WTC11 (cell line): Measurements from ENCODE around the gene MED27. TPM values are rescaled to one million over a fixed set of nuclear protein-coding genes. Genes with fewer than 3 reads are reported as not detected.

Source experiments
- ATAC-seq: fragments of 200-7000 bp; cut with Tn5 transposase; 2 replicates; pipeline ENCODE4 v1.10.0; 2021; ENCODE audit warnings: mild to moderate bottlenecking, moderate library complexity
- CTCF ChIA-PET: fragments of 300-600 bp; sonication (Branson Sonifier 250); formaldehyde crosslinking; loops from one replicate; lab custom pipeline; 2021; ENCODE audit warnings: antibody characterized with exemption; lab: Charles Lee
- POLR2A ChIA-PET: fragments of 350-600 bp; sonication (Branson Sonifier 250); formaldehyde crosslinking; loops from one replicate; lab custom pipeline; 2021; ENCODE audit warnings: antibody characterized with exemption; lab: Charles Lee
- DNase-seq: peaks from one replicate; pipeline ENCODE4 v3.0.0; 2021; ENCODE audit warnings: low spot score
- H3K27ac Mint-ChIP-seq: 2 replicates; pipeline ENCODE4 v1.8.0; 2021; ENCODE audit warnings: mixed read lengths
- H3K27me3 Mint-ChIP-seq: 2 replicates; pipeline ENCODE4 v1.8.0; 2021; ENCODE audit warnings: low read depth, mild to moderate bottlenecking, moderate library complexity, mixed read lengths
- H3K36me3 Mint-ChIP-seq: 2 replicates; pipeline ENCODE4 v1.8.0; 2021; ENCODE audit warnings: mixed read lengths
- H3K4me1 Mint-ChIP-seq: 2 replicates; pipeline ENCODE4 v1.8.0; 2022; ENCODE audit warnings: mixed read lengths
- H3K4me3 Mint-ChIP-seq: 2 replicates; pipeline ENCODE4 v1.8.0; 2021; ENCODE audit warnings: mild to moderate bottlenecking, moderate library complexity, mixed read lengths
- H3K9me3 Mint-ChIP-seq: 2 replicates; pipeline ENCODE4 v1.8.0; 2021; ENCODE audit warnings: mixed read lengths
- AFF4 ChIP-seq: sonication (generic); formaldehyde crosslinking; IDR thresholded peaks from 2 replicates; pipeline ENCODE4 v1.8.1; 2023; ENCODE audit warnings: mild to moderate bottlenecking, missing genetic modification reagents, borderline replicate concordance
- ATF6 ChIP-seq: sonication (generic); formaldehyde crosslinking; IDR thresholded peaks from 2 replicates; pipeline ENCODE4 v1.8.1; 2023; ENCODE audit warnings: mild to moderate bottlenecking, missing genetic modification reagents
- CBFB ChIP-seq: sonication (generic); formaldehyde crosslinking; IDR thresholded peaks from 2 replicates; pipeline ENCODE4 v1.8.1; 2022; ENCODE audit warnings: mild to moderate bottlenecking, low read depth, missing genetic modification reagents
- CREB1 ChIP-seq: sonication (generic); formaldehyde crosslinking; IDR thresholded peaks from 2 replicates; pipeline ENCODE4 v1.8.0; 2023; ENCODE audit warnings: mild to moderate bottlenecking, missing genetic modification reagents
- CREM ChIP-seq: sonication (generic); formaldehyde crosslinking; IDR thresholded peaks from 2 replicates; pipeline ENCODE4 v1.8.1; 2022; ENCODE audit warnings: mild to moderate bottlenecking, missing genetic modification reagents, moderate library complexity
- E2F1 ChIP-seq: sonication (generic); formaldehyde crosslinking; IDR thresholded peaks from 2 replicates; pipeline ENCODE4 v1.8.0; 2022; ENCODE audit warnings: mild to moderate bottlenecking, missing genetic modification reagents
- ELF4 ChIP-seq: sonication (generic); formaldehyde crosslinking; IDR thresholded peaks from 2 replicates; pipeline ENCODE4 v1.8.1; 2022; ENCODE audit warnings: low read depth, mild to moderate bottlenecking, moderate library complexity, missing genetic modification reagents
- ERG ChIP-seq: fragments of 250-450 bp; sonication (Bioruptor Pico); IDR thresholded peaks from 2 replicates; pipeline ENCODE4 v1.8.0; 2021; ENCODE audit warnings: mild to moderate bottlenecking
- FOXP1 ChIP-seq: sonication (generic); formaldehyde crosslinking; IDR thresholded peaks from 2 replicates; pipeline ENCODE4 v1.8.0; 2022; ENCODE audit warnings: missing genetic modification reagents, mild to moderate bottlenecking, moderate library complexity, borderline replicate concordance
- GRHL2 ChIP-seq: fragments of 250-450 bp; sonication (Bioruptor Pico); IDR thresholded peaks from 2 replicates; pipeline ENCODE4 v1.8.0; 2022; ENCODE audit warnings: mild to moderate bottlenecking, moderate library complexity; ENCODE audit not compliant: insufficient replicate concordance, severe bottlenecking
- GTF2I ChIP-seq: fragments of 250-450 bp; sonication (Bioruptor Pico); conservative IDR thresholded peaks from 2 replicates; pipeline ENCODE4 v1.4.0; 2021; ENCODE audit warnings: mild to moderate bottlenecking
- MXD4 ChIP-seq: fragments of 250-450 bp; sonication (Bioruptor Pico); IDR thresholded peaks from 2 replicates; pipeline ENCODE4 v1.8.0; 2021; ENCODE audit warnings: mild to moderate bottlenecking, moderate library complexity, borderline replicate concordance
- NFYB ChIP-seq: sonication (generic); formaldehyde crosslinking; conservative IDR thresholded peaks from 2 replicates; pipeline ENCODE4 v1.8.0; 2022; ENCODE audit warnings: low read depth, missing genetic modification reagents
- NR2C2 ChIP-seq: sonication (generic); formaldehyde crosslinking; IDR thresholded peaks from 2 replicates; pipeline ENCODE4 v1.8.0; 2022; ENCODE audit warnings: mild to moderate bottlenecking, missing genetic modification reagents
- RELA ChIP-seq: sonication (generic); formaldehyde crosslinking; IDR thresholded peaks from 2 replicates; pipeline ENCODE4 v1.8.1; 2022; ENCODE audit warnings: missing genetic modification reagents, mild to moderate bottlenecking, borderline replicate concordance
- TP53 ChIP-seq: sonication (generic); formaldehyde crosslinking; IDR thresholded peaks from 2 replicates; pipeline ENCODE4 v1.8.1; 2023; ENCODE audit warnings: mild to moderate bottlenecking, missing genetic modification reagents
- ZBTB21 ChIP-seq: sonication (generic); formaldehyde crosslinking; IDR thresholded peaks from 2 replicates; pipeline ENCODE4 v1.8.1; 2023; ENCODE audit warnings: mild to moderate bottlenecking, missing genetic modification reagents, borderline replicate concordance
- ZNF138 ChIP-seq: sonication (generic); formaldehyde crosslinking; conservative IDR thresholded peaks from 2 replicates; pipeline ENCODE4 v1.8.1; 2022; ENCODE audit warnings: mild to moderate bottlenecking, moderate library complexity, missing genetic modification reagents
- ZNF317 ChIP-seq: sonication (generic); formaldehyde crosslinking; IDR thresholded peaks from 2 replicates; pipeline ENCODE4 v1.8.1; 2023; ENCODE audit warnings: low read depth, mild to moderate bottlenecking, moderate library complexity, missing genetic modification reagents, borderline replicate concordance
- ZNF512 ChIP-seq: sonication (generic); formaldehyde crosslinking; IDR thresholded peaks from 2 replicates; pipeline ENCODE4 v1.8.1; 2022; ENCODE audit warnings: missing genetic modification reagents, borderline replicate concordance
- total RNA-seq: library from RNA; stranded (reverse); gene quantifications from 3 replicates; pipeline ENCODE4 v1.2.3, GENCODE V29; 2021

MED27 gene
- total RNA-seq, 1 experiment from 2014 or later = 27.9 TPM

- H3K27ac Mint-ChIP-seq = peak overlapping the region; percentile 75; the same call in 1 of the 2 replicates
- H3K4me1 Mint-ChIP-seq = peaks cover 25% of the 10 kb centered on the region
- no peak overlapping the region for H3K4me3 Mint-ChIP-seq
- H3K9me3 Mint-ChIP-seq = no peaks in the 10 kb centered on the region
- ChIA-PET CTCF (interaction anchor here (0.6 to 1.3 kb wide), 3 partner anchors 28 to 259 kb away, joined by 3 read pairs; no protein-coding TSS in a partner anchor), POLR2A (interaction anchor here (1.0 kb wide), 1 partner anchor 110 kb away, joined by 3 read pairs; no protein-coding TSS in a partner anchor)
- ATAC-seq = no peak
- no peaks in the 10 kb centered on the region for H3K36me3 Mint-ChIP-seq
- TF ChIP-seq ZNF317 = no peak
- TF ChIP-seq GRHL2 (CRISPR knock-in tag) = no peak
- TF ChIP-seq GTF2I (CRISPR knock-in tag) = no peak
- TF ChIP-seq E2F1 (CRISPR knock-in tag) = no peak
- no peak for TF ChIP-seq FOXP1 (CRISPR knock-in tag)
- TF ChIP-seq MXD4 (CRISPR knock-in tag) = no peak
- no peak for TF ChIP-seq RELA (CRISPR knock-in tag)
- DNase-seq = no peak
- no peaks in the 10 kb centered on the region for H3K27me3 Mint-ChIP-seq
These were observed 97.6 kb downstream of the MED27 start for GRCh38 chr9:131982102-131982501.

GRCh38 chr9:131981116-131981776, 98.4 kb downstream of the MED27 start:
- no peak for DNase-seq
- Mint-ChIP-seq H3K9me3 (no peaks in the 10 kb centered on the region), H3K27me3 (no peaks in the 10 kb centered on the region), H3K4me1 (peaks cover 23% of the 10 kb centered on the region), H3K27ac (no peak overlapping the region), H3K36me3 (no peaks in the 10 kb centered on the region), H3K4me3 (no peak overlapping the region)
- no peak; the same call in 1 of the 2 replicates for ATAC-seq
- ChIA-PET CTCF (interaction anchor here (0.6 to 1.3 kb wide), 3 partner anchors 27 to 260 kb away, joined by 3 read pairs; no protein-coding TSS in a partner anchor), POLR2A (interaction anchor here (1.0 kb wide), 1 partner anchor 109 kb away, joined by 3 read pairs; no protein-coding TSS in a partner anchor)
- TF ChIP-seq ZNF138 (no peak), CBFB (CRISPR knock-in tag) (no peak), ATF6 (CRISPR knock-in tag) (no peak), TP53 (no peak), ELF4 (CRISPR knock-in tag) (no peak), NFYB (CRISPR knock-in tag) (no peak), ZBTB21 (CRISPR knock-in tag) (no peak), CREB1 (CRISPR knock-in tag) (no peak), NR2C2 (CRISPR knock-in tag) (no peak), ZNF512 (CRISPR knock-in tag) (no peak), AFF4 (no peak), ERG (CRISPR knock-in tag) (no peak), CREM (CRISPR knock-in tag) (no peak), MXD4 (CRISPR knock-in tag) (no peak)
